ENCODE measurements around the gene FBP1.
"Not testable (repeated sequence)": the region's sequence is repeated elsewhere in the genome, so short reads cannot be mapped to it uniquely, and the experiment has no call there.

Gene FBP1

GRCh38 chr9:94568250-94568889 is 70.9 kb downstream of the FBP1 start:
- DNase-seq = no peak

- no peak for DNase-seq
Measured at GRCh38 chr9:94567271-94567670, 72.0 kb downstream of the FBP1 start.

- DNase-seq = no peak
Measured at GRCh38 chr9:94566550-94566949, 72.8 kb downstream of the FBP1 start.

- not testable (repeated sequence) for DNase-seq
Measured at GRCh38 chr9:94564279-94564678, 75.0 kb downstream of the FBP1 start.

- no peak for DNase-seq
Measured at GRCh38 chr9:94563548-94563947, 75.8 kb downstream of the FBP1 start.

- no peak for DNase-seq
Measured at GRCh38 chr9:94560237-94560636, 79.1 kb downstream of the FBP1 start.

GRCh38 chr9:94557376-94557775 is 81.9 kb downstream of the FBP1 start:
- no peak for DNase-seq

GRCh38 chr9:94554439-94555331 is 84.6 kb downstream of the FBP1 start, which contains the start of gene PCAT7:
PCAT7 (plus strand) TSS chr9:94555083.
- peak; percentile 71 for DNase-seq

- no peak for DNase-seq
Measured at GRCh38 chr9:94554078-94554438, 85.3 kb downstream of the FBP1 start.

Data from NCI-H446 treated with DMSO at 0.1 percent for 48 hours (cell line).